Upper lobe of left lung (tissue), 6 donors: Measurements from ENCODE around the gene CD44. TPM values are rescaled to one million over a fixed set of nuclear protein-coding genes. Genes with fewer than 3 reads are reported as not detected.
"Not testable (repeated sequence)": the region's sequence is repeated elsewhere in the genome, so short reads cannot be mapped to it uniquely, and the experiment has no call there.

Experiments
- ATAC-seq, 2 donors: fragments of 200-7000 bp; cut with Tn5 transposase; one replicate each; pipeline ENCODE4 v1.9.1; 2022; ENCODE audit warnings: mild to moderate bottlenecking in 2 of 2, moderate library complexity in 2 of 2; ENCODE audit not compliant: low FRiP score in 2 of 2
- DNase-seq, 2 donors: peaks; one replicate each; pipeline ENCODE4 v3.0.0-alpha.2; 2019 to 2020
- H3K27ac ChIP-seq, 4 donors: fragments of 200-600 bp; sonication (generic); one replicate each; pipeline ENCODE4 v1.5.1; 2016 to 2019
- H3K27me3 ChIP-seq, 4 donors: fragments of 200-600 bp; sonication (generic); one replicate each; pipeline ENCODE4 v1.5.1; 2017 to 2019
- H3K36me3 ChIP-seq, 4 donors: fragments of 200-600 bp; sonication (generic); one replicate each; pipeline ENCODE4 v1.5.1; 2016 to 2019
- H3K4me1 ChIP-seq, 4 donors: fragments of 200-600 bp; sonication (generic); one replicate each; pipeline ENCODE4 v1.5.1; 2018 to 2019
- H3K4me3 ChIP-seq, 4 donors: fragments of 200-600 bp; sonication (generic); one replicate each; pipeline ENCODE4 v1.5.1; 2017 to 2019; ENCODE audit warnings: mild to moderate bottlenecking in 2 of 4, moderate library complexity in 1 of 4
- H3K9me3 ChIP-seq, 4 donors: fragments of 200-600 bp; sonication (generic); one replicate each; pipeline ENCODE4 v1.5.1; 2018 to 2019
- EP300 ChIP-seq, 4 donors: sonication (generic); formaldehyde crosslinking; IDR thresholded peaks; one replicate each; pipeline ENCODE4 v1.5.1; 2017; ENCODE audit warnings: antibody characterized with exemption in 4 of 4, control low read depth in 2 of 4
- POLR2A ChIP-seq, 4 donors: fragments of 450-650 bp; IDR thresholded peaks; one replicate each; pipeline ENCODE4 v1.5.1; 2016 to 2017; ENCODE audit warnings: antibody characterized with exemption in 4 of 4, mild to moderate bottlenecking in 2 of 4
- POLR2AphosphoS5 ChIP-seq, 2 donors: sonication (generic); formaldehyde crosslinking; IDR thresholded peaks; one replicate each; pipeline ENCODE4 v1.5.1; 2017; ENCODE audit warnings: antibody characterized with exemption in 2 of 2
- WGBS, 2 donors: methylation state at CpG; one replicate each; pipeline ENCODE4 v1.1.5; 2017 to 2018; 5-methylcytosine and 5-hydroxymethylcytosine counted together
- total RNA-seq, 6 donors: library from RNA; depleted of rRNA in 4 of 6; stranded (reverse); fragments of >200 nt in 4 of 6; gene quantifications; one replicate each; pipeline versions ENCODE4 v1.1.0 to v1.2.1, GENCODE V29; 2016 to 2021
- TF ChIP-seq, protein P1 (sequence below), 6 experiments: fragments of 450-650 bp in 4 of 6; fragments of 200-600 bp in 2 of 6; sonication (generic) in 2 of 6; IDR thresholded peaks; one replicate each; pipeline ENCODE4 v1.5.1; 2016 to 2019; ENCODE audit warnings: antibody characterized with exemption in 6 of 6
- donor health status: DM: no; HTN: no; CAD: no; lungs with moderate emphysema.
- donor health status: DM: no; HTN: yes; CAD: no; lungs with severe emphysema.

Gene CD44
- total RNA-seq, 6 donors from 2014 or later: 454 to 696 (median 551) TPM

DNA sequence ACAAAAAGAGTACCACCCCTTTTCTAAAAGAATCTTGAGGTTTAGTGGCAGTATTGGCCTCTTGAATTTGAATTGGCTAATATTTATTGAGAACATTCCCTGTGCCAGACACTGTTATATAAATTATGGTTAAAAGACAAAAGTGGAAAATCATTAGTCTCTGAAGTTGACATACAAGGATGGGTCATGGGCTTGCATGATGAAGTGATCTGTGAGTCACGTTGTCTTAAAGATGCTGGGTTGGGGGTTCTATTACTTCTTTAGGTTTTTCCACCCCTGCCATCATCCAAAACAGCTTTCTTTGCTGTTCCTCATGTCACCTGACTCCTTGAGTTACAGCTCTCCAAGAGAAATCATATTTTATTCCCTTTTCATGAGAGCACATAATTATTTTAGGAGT is 85.0 kb downstream of the CD44 start:
- peaks cover 0 to 10% (median 4%) of the 10 kb centered on the region in 4 donors for H3K4me1 ChIP-seq
- H3K36me3 ChIP-seq: peaks cover 15 to 95% (median 43%) of the 10 kb centered on the region in 4 donors
- H3K4me3 ChIP-seq: no peak overlapping the region
- no peaks in the 10 kb centered on the region for H3K27me3 ChIP-seq
- H3K9me3 ChIP-seq: no peaks in the 10 kb centered on the region
- ATAC-seq: no peak
- DNase-seq: no peak
- H3K27ac ChIP-seq: no peak overlapping the region
- TF ChIP-seq POLR2A (IDR thresholded peaks at IDR 0.05): no peak
- no peak for TF ChIP-seq POLR2AphosphoS5 (IDR thresholded peaks at IDR 0.05)
- TF ChIP-seq, protein P1, sequence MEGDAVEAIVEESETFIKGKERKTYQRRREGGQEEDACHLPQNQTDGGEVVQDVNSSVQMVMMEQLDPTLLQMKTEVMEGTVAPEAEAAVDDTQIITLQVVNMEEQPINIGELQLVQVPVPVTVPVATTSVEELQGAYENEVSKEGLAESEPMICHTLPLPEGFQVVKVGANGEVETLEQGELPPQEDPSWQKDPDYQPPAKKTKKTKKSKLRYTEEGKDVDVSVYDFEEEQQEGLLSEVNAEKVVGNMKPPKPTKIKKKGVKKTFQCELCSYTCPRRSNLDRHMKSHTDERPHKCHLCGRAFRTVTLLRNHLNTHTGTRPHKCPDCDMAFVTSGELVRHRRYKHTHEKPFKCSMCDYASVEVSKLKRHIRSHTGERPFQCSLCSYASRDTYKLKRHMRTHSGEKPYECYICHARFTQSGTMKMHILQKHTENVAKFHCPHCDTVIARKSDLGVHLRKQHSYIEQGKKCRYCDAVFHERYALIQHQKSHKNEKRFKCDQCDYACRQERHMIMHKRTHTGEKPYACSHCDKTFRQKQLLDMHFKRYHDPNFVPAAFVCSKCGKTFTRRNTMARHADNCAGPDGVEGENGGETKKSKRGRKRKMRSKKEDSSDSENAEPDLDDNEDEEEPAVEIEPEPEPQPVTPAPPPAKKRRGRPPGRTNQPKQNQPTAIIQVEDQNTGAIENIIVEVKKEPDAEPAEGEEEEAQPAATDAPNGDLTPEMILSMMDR (IDR thresholded peaks at IDR 0.05): no peak
- no peak for TF ChIP-seq EP300 (IDR thresholded peaks at IDR 0.05)
- whole genome bisulfite sequencing, 2 donors: 85 to 96% methylated on average over 1 of the region's 1 CpG

DNA sequence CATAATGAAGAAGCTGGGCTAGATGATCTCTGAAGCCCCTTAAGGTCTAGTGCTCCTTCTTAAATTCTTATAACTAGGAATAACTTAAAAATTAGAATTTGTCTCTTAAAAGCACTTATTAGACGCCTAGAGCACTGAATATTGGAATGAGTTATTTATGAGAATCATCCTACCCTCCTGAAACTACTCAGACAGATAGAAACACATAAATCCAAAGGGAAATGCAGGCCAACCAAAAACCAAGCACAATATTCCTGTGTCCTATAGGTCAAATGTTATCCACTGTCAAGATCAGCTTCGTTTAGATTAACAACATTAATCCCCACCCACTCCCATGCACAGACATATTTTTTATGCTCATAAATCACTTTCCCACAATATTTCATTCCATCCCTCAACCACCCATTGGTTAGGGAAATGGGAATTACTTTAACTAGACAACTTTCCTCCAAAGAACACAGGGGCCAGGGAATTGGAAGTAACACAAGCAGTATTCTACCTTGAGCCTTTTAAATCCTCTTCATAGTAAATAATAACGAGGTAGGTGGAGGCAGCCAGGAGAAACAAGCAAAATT is 87.1 kb downstream of the CD44 start:
- DNase-seq (no peak), ATAC-seq (no peak)
- Histone ChIP-seq H3K27me3 (no peaks in the 10 kb centered on the region), H3K9me3 (no peaks in the 10 kb centered on the region), H3K4me3 (no peak overlapping the region), H3K27ac (peak overlapping the region in 1 of 4 donors; percentile 78), H3K4me1 (peaks cover 0 to 10% (median 4%) of the 10 kb centered on the region in 4 donors), H3K36me3 (peaks cover 17 to 94% (median 37%) of the 10 kb centered on the region in 4 donors)
- 68 to 74% methylated on average over 3 of the region's 3 CpGs for WGBS, 2 donors
- TF ChIP-seq EP300 (IDR thresholded peaks at IDR 0.05) (no peak), POLR2AphosphoS5 (IDR thresholded peaks at IDR 0.05) (no peak), POLR2A (IDR thresholded peaks at IDR 0.05) (no peak)
- TF ChIP-seq, protein P1 (IDR thresholded peaks at IDR 0.05): no peak

DNA sequence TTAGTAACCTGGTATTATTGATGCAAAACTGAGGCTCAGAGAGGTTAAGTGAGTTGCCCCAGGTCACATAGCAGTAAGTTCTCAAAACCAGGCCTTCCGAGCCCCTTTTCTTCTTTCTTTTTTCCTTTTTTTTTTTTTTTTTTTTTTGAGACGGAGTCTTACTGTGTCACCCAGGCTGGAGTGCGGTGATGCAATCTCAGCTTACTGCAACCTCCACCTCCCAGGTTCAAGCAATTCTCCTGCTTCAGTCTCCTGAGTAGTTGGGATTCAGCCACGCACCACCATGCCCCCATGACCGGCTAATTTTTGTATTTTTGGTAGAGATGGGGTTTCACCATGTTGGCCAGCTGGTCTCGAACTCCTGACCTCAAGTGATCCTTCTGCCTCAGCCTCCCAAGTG is 87.8 kb downstream of the CD44 start:
- H3K27ac ChIP-seq: peak overlapping the region; percentile 32 to 78 (median 60)

DNA sequence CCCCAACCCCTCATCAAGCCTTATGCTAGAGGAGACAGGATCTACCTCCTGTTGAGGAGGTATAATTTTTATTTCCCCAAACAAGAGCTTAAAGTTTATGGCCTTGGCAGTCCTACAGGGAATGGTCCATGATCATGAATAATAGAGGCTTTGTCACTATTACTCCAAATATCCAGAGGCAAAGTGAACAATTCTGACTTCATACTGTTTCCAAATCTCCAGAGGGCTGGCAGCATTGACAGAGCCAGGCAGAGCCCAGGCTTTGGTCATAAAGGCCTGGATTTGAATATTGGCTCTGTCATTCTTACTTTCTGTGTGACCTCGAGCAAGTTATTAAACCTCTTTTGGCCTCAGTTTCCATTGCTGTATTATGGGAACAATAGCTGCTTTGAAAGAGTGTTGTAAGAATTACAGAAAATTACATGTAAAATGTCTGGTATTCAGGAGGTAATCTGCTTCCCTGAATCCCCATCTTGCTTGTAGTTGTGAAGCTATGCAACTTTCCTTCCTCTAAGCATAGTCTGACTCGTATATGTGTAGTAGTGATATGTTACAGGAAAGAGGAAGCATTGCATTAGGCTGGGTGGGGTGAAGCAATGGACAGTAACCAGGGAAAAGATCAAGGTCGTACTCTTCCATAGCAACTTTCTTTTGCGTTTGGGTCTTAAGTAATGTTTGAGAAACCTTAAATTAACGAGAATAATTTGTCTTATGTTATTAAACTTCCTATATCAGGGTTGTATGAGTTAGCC is 88.8 kb downstream of the CD44 start:
- TF ChIP-seq POLR2A (IDR thresholded peaks at IDR 0.05): no peak
- TF ChIP-seq, protein P1 (IDR thresholded peaks at IDR 0.05): no peak
- peak in 1 of 4 donors; percentile 24 for TF ChIP-seq EP300 (IDR thresholded peaks at IDR 0.05)
- TF ChIP-seq POLR2AphosphoS5 (IDR thresholded peaks at IDR 0.05): peak in 1 of 2 donors; percentile 80
- Histone ChIP-seq H3K9me3 (no peaks in the 10 kb centered on the region), H3K27me3 (no peaks in the 10 kb centered on the region), H3K4me1 (peaks cover 3 to 10% (median 8%) of the 10 kb centered on the region in 4 donors), H3K36me3 (peaks cover 12 to 83% (median 26%) of the 10 kb centered on the region in 4 donors), H3K27ac (peak overlapping the region; percentile 32 to 78 (median 60)), H3K4me3 (no peak overlapping the region)
- DNase-seq (peak in 1 of 2 donors; percentile 56), ATAC-seq (peak; percentile 71 to 83)
- WGBS, 2 donors: 63 to 67% methylated on average over 5 of the region's 5 CpGs

More for the DNA sequence above, 87.8 kb downstream of the CD44 start:
- H3K27me3 ChIP-seq, H3K9me3 ChIP-seq, ATAC-seq, H3K4me3 ChIP-seq: not testable (repeated sequence)
- peaks cover 0 to 10% (median 4%) of the 10 kb centered on the region in 4 donors for H3K4me1 ChIP-seq
- WGBS, 2 donors: 81 to 83% methylated on average over 6 of the region's 6 CpGs
- peaks cover 12 to 93% (median 30%) of the 10 kb centered on the region in 4 donors for H3K36me3 ChIP-seq
- DNase-seq: peak in 1 of 2 donors; percentile 76

DNA sequence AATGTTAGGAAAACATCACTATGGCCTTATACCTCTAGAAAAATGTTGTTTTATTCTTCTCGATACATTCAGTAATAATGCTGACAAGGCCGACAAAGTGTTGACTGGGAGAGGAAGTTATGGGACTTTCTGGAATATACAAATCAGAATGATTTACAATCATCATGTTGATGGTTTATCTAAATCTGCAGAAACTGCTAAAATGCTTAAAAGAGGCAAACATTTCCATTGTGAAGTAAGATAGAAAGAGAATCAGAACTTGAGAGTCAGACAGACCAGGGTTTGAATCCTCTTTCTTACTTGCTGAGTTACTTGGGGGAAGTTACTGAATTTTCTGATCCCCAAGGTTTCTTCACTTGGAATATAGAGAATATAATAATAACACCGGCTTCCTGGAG is 89.4 kb downstream of the CD44 start:
- peak overlapping the region; percentile 7 to 78 (median 54) for H3K27ac ChIP-seq
- WGBS, 2 donors: 61 to 67% methylated on average over 3 of the region's 3 CpGs

More for the DNA sequence above, 89.4 kb downstream of the CD44 start:
- H3K4me1 ChIP-seq: peaks cover 3 to 14% (median 10%) of the 10 kb centered on the region in 4 donors
- ATAC-seq: peak in 1 of 2 donors; percentile 6
- DNase-seq: no peak
- no peak overlapping the region for H3K4me3 ChIP-seq
- no peaks in the 10 kb centered on the region for H3K9me3 ChIP-seq
- peaks cover 6 to 77% (median 24%) of the 10 kb centered on the region in 4 donors for H3K36me3 ChIP-seq
- H3K27me3 ChIP-seq: no peaks in the 10 kb centered on the region
- TF ChIP-seq POLR2AphosphoS5 (IDR thresholded peaks at IDR 0.05): no peak
- TF ChIP-seq, protein P1 (IDR thresholded peaks at IDR 0.05): no peak
- no peak for TF ChIP-seq EP300 (IDR thresholded peaks at IDR 0.05)
- no peak for TF ChIP-seq POLR2A (IDR thresholded peaks at IDR 0.05)
